Measurements from ENCODE around the gene SLC19A1. TPM values are rescaled to one million over a fixed set of nuclear protein-coding genes. Genes with fewer than 3 reads are reported as not detected.
A peak's percentile ranks its signal among the peaks of the same experiment; 100 is the strongest.

Gene SLC19A1
- total and polyA plus RNA-seq, 7 donors: 1.4 to 3.8 (median 2.3) TPM

DNA sequence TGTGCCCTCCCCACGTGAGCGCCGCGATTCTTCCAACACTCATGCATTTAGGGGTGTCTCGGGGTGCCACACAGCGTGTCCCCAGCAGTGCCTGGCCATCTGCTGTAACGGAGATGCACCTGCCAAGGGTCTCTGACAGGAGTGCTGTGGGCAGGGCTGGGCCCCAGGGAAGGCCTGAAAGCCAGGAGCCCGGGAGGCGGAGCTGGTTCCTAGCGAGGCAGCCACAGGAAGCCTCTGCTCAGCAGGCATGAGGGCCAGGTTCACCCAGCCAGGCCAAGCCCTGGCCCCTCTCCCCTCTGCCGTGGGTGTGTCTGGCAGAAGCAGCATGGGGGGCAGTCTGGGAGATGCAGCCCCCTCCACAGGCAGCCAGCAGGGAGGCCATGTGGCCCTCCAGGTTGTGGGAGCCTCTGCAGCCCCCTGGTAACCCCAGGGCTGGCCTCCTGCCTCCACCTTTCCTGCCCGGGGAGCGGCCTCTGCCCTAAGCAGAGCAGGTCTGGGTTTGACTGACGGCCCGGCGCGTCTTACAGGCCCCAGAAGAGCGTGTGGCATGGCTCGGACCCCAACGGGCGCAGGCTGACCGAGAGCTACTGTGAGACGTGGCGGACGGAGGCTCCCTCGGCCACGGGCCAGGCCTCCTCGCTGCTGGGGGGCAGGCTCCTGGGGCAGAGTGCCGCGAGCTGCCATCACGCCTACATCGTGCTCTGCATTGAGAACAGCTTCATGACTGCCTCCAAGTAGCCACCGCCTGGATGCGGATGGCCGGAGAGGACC lies 30.4 kb downstream of the SLC19A1 start:
- peaks cover 0 to 2% (median 0%) of the 10 kb centered on the region in 3 donors for H3K27me3 ChIP-seq (ENCODE audit: insufficient read depth in 3 of 3, low read length in 2 of 3)
- intact Hi-C loops (cut with DNase I): no loop called here
- WGBS, 3 donors: 87 to 95% (median 88%) methylated on average over 34 to 35 of the region's 35 CpGs
- no peak overlapping the region for H3K27ac ChIP-seq
- no peak for TF ChIP-seq CTCF (IDR thresholded peaks at IDR 0.05)
- no peaks in the 10 kb centered on the region for H3K4me1 ChIP-seq
- DNase-seq: peak; percentile 8 to 42
- no peak overlapping the region for H3K4me3 ChIP-seq
- H3K9me3 ChIP-seq: no peaks in the 10 kb centered on the region
- no peak for ATAC-seq
- no peaks in the 10 kb centered on the region for H3K36me3 ChIP-seq (ENCODE audit: insufficient read depth in 1 of 2, low read depth in 1 of 2)

DNA sequence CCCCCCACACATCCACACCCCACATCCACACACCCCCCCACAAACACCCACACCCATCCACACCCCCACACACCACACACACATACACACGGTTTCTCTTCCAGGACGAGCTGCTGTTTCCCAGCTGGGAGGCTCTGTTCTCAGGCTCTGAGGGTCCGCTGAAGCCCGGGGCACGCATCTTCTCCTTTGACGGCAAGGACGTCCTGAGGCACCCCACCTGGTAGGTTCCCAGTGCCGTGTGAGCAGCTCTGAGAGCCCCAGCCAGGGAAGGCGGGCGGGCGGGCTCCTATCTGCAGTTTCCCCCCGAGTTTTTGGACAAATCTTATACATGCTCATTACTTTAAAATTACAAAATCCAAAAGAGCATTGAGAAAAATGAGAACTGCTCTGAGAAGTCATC lies 31.2 kb downstream of the SLC19A1 start:
- Histone ChIP-seq H3K4me1 (no peaks in the 10 kb centered on the region), H3K27me3 (ENCODE audit: insufficient read depth in 3 of 3, low read length in 2 of 3) (peaks cover 0 to 2% (median 0%) of the 10 kb centered on the region in 3 donors), H3K36me3 (ENCODE audit: insufficient read depth in 1 of 2, low read depth in 1 of 2) (no peaks in the 10 kb centered on the region), H3K4me3 (no peak overlapping the region), H3K27ac (no peak overlapping the region), H3K9me3 (no peaks in the 10 kb centered on the region)
- intact Hi-C loops (cut with DNase I): no loop called here
- WGBS, 3 donors: 83 to 89% (median 88%) methylated on average over 12 of the region's 12 CpGs
- ATAC-seq: no peak
- DNase-seq: peak; percentile 4 to 38
- no peak for TF ChIP-seq CTCF (IDR thresholded peaks at IDR 0.05)

DNA sequence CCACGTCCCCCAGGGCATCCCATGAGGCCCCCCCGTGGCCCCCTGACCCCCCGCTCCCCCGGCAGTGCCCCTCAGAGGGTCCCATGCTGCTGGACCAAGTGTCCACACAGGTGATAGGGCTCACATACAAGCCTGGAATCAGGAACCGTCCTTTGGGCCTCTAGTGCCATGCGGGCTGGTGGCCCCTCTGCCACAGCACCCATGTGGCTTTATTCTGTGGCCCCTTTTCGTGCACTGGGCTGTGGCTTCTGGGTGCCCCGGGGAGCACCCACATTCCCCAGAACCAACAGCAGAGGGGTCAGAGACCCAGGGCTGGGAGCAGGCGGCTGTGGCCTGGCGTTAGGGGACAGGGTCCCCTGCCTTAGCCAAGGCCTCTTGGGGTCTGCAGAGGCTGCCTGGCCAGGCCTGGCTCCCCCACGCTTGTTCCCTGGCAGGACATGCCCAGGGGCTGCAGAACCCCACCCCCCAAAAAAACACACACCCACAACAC lies 31.7 kb downstream of the SLC19A1 start:
- 80 to 95% (median 84%) methylated on average over 9 to 11 of the region's 11 CpGs for WGBS, 3 donors
- H3K27ac ChIP-seq: no peak overlapping the region
- peak in 1 of 2 donors; percentile 20 for DNase-seq
- H3K36me3 ChIP-seq (ENCODE audit: insufficient read depth in 1 of 2, low read depth in 1 of 2): no peaks in the 10 kb centered on the region
- H3K4me3 ChIP-seq: no peak overlapping the region
- no peaks in the 10 kb centered on the region for H3K9me3 ChIP-seq
- no peaks in the 10 kb centered on the region for H3K4me1 ChIP-seq
- H3K27me3 ChIP-seq (ENCODE audit: insufficient read depth in 3 of 3, low read length in 2 of 3): peaks cover 0 to 2% (median 0%) of the 10 kb centered on the region in 3 donors
- no peak for TF ChIP-seq CTCF (IDR thresholded peaks at IDR 0.05)
- ATAC-seq: no peak
- intact Hi-C loops (cut with DNase I): no loop called here

GRCh38 chr21:45509566-45510465 lies 32.4 kb downstream of the SLC19A1 start:
- Histone ChIP-seq H3K36me3 (ENCODE audit: insufficient read depth in 1 of 2, low read depth in 1 of 2) (no peaks in the 10 kb centered on the region), H3K27ac (no peak overlapping the region), H3K4me3 (no peak overlapping the region), H3K9me3 (no peaks in the 10 kb centered on the region), H3K27me3 (ENCODE audit: insufficient read depth in 3 of 3, low read length in 2 of 3) (peaks cover 0 to 2% (median 0%) of the 10 kb centered on the region in 3 donors), H3K4me1 (no peaks in the 10 kb centered on the region)
- intact Hi-C loops (cut with DNase I): no loop called here
- peak; percentile 12 to 50 for DNase-seq
- no peak for TF ChIP-seq CTCF (IDR thresholded peaks at IDR 0.05)
- WGBS, 3 donors: 92 to 93% (median 93%) methylated on average over 56 to 61 of the region's 61 CpGs
- ATAC-seq: no peak
